Stimulated activated CD8-positive, alpha-beta memory T cell treated with anti-CD3 and anti-CD28 coated beads, Interleukin-15, amount 100 ng/mL, for 48 hours (primary cell): Measurements from ENCODE around the gene GRK5.
"Not testable (repeated sequence)": the region's sequence is repeated elsewhere in the genome, so short reads cannot be mapped to it uniquely, and the experiment has no call there.

Experiments
- DNase-seq, 2 donors: peaks; one replicate each; pipeline ENCODE4 v3.0.0-alpha.2; 2020; ENCODE audit warnings: low read depth in 2 of 2

GRK5 gene

DNA sequence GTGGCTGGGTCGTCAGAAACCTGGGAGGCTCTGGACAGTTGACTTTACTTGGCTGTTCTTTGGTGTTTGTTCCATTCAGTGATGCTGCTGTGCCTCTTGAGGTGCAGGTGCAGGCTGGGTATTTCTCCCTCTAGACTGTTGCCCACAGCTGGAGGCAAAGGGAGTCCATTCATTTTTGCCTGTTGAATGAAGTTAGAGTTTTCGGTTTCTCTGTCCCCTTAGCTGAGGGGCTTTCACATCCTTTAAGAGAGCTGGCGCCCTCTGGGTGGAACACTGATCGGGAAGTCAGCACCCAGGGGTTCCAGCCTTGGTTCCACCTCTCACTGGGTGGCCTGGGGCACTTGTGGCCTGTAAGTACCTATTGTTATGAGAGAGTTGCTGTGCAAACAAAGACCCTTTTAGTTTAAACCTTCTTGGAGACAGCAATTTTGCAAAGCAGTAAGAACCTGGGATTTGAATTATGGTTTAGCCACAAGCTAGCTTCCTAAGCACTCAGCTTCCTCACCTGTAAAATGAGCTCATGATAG lies 67.2 kb downstream of the GRK5 start:
- DNase-seq, result no peak

DNA sequence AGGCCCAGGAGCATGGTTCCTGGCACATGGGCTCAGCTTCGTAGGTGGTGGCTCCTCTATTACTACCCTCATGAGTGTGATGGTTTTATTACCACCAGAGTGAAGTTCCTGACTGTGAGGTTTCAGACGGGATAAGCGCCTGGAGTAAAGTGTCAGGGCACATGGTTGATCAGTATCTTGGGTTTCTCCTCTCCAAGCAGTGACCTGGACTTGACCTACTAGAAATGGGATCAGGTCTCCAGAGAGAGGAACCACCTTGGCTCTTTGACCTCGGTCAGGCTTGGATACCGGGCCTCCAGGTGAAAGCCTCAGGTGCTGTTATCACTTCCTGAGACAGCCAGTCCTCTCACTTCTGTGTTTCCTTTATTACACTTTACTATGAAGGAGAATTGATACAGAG lies 67.7 kb downstream of the GRK5 start:
- no peak for DNase-seq

- DNase-seq, result not testable (repeated sequence)
These were observed 68.8 kb downstream of the GRK5 start for GRCh38 chr10:119276194-119276593.

- no peak for DNase-seq
These were observed 70.8 kb downstream of the GRK5 start for GRCh38 chr10:119278126-119278709.

- DNase-seq, result no peak
These were observed 72.1 kb downstream of the GRK5 start for GRCh38 chr10:119279441-119279840.

GRCh38 chr10:119281581-119282071 lies 74.3 kb downstream of the GRK5 start:
- DNase-seq, result no peak

DNA sequence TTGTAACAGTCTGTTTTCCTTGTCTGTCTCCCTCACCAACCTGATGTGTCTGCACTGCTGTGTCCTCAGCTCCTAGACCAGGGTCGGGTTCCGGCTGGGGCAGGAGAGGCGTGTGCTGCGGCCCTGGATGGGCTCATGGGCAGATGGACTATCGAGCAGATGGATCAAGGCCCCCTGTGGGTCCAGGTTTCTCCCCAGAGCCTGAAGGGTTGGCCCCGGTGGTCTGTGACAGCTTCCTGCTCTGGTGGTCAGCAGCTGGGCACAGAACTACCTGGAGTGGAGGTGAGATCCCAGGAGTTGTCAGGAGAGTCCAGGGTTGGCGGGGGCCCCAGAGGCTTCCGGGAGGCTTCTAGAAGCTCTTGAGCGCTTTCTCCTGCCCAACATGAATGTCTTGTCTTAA lies 75.1 kb downstream of the GRK5 start:
- no peak for DNase-seq

DNA sequence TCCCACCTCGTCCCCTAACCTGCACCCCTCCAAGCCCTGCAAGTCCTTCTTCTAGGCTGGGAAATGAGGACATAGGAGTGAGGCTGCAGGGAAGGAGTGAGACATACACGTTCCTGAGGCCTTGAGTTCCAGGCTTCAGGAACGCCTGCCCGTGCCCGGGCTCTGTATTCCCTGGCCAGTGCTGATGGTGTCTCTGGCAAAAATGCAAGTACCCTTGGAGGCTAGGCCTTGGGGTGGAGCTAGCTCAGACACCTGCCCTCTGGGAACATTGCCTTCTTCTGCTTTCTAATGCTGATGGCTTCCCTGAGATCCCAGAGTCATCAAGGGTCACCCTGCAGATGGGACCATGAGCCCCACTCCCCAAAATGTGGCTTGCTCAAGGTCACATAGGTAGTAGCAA lies 76.0 kb downstream of the GRK5 start:
- DNase-seq, result no peak

DNA sequence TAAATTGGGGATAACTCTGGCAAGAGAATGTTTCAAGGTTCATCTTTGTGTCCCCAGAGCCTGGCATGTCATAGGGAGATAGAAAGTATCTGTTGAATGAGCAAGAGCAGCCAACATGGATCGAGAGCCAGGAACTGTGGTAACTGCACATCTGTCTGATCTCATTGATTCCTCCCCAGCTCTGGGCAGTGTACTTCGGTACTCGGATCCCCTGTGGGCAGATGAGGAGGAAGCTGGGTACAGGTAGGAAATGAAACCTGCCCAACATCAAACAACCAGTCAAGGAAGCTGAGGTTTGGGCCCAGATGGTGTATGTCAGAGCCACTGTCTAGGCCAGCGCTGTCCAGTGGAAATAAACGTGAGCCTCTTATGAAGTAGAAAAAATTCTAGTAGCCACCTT lies 76.4 kb downstream of the GRK5 start:
- DNase-seq, result no peak

DNA sequence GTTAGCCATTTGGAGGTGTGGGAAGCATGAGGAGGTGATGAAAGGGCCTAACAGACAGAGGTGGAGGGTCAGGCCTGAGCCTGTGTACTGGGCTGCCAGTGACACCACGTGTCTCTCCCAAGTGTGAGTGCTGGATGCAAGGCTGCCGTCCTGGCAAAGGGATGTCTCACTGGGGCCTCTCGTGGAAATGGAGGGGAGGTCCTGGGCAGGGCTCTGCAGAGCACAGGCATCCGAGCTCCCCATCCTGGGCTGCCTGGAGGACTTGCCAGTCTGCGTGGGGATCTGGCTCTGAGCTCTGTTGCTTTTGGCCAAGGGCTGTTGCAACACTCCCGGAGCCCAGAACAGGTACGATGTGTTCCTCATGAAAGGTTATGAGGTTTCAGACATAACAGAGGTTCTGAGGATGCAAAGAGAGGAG lies 77.3 kb downstream of the GRK5 start:
- no peak for DNase-seq

- no peak for DNase-seq
These were observed 78.3 kb downstream of the GRK5 start for GRCh38 chr10:119285495-119286267.

- no peak for DNase-seq
These were observed 79.1 kb downstream of the GRK5 start for GRCh38 chr10:119286516-119286915.

GRCh38 chr10:119286983-119287633 lies 79.7 kb downstream of the GRK5 start:
- no peak for DNase-seq

DNA sequence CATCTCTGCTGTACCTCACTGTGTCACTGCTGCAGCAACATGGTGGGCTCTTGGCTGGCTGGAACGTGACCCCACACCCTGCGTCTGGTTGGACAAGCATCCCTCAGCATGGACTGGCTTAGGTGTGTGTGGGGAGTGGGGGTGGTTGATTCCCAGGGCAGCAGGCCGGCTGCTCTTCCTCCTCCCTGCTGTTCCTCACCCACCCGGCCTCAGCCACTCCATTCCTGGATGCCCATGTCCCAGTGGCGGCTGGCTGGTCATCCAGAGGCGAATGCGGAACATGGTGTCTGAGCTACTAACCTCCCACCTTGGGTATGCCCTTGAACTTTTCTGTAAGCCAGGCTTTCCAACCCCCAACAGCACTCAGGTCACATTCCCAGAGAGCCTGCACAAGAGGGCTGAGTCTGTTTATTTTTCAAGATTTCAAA lies 81.2 kb downstream of the GRK5 start:
- no peak for DNase-seq

GRCh38 chr10:119289227-119289920 lies 82.0 kb downstream of the GRK5 start:
- no peak for DNase-seq

DNA sequence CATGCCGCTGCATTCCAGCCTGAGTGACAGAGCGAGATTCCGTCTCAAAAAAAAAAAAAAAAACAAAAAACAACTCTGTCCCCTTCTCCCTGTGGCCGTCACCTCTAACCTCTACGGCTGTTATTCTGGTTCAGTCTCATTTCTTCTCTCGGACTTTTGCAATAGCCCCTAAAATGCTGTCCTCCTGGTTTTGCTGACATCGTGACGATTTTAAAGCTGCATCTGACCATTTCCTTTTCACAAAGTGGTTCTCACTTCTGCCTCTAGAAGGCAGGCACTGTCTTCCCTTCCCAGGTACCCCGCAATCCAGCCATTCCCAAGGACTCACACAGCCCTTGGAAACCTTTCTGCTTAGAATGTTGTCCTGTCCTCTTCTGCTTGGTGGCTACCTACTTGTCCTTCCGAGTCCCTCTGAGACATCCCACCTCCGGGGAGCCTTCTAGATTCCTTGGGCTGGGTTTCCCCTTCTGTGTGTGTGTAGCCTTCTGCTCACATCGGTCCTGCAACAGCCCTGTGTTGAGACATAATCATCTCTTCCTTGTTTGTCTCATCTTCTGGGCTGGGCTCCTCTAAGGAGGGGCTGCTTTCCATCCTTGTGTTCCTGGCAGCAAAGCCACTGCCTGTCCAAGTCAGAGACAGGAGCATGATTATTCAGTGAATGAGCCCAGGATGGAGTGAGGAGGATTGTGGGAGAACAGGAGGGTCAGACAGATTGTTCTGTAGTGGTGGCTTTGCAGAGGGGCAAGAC lies 83.1 kb downstream of the GRK5 start:
- DNase-seq, result no peak

DNA sequence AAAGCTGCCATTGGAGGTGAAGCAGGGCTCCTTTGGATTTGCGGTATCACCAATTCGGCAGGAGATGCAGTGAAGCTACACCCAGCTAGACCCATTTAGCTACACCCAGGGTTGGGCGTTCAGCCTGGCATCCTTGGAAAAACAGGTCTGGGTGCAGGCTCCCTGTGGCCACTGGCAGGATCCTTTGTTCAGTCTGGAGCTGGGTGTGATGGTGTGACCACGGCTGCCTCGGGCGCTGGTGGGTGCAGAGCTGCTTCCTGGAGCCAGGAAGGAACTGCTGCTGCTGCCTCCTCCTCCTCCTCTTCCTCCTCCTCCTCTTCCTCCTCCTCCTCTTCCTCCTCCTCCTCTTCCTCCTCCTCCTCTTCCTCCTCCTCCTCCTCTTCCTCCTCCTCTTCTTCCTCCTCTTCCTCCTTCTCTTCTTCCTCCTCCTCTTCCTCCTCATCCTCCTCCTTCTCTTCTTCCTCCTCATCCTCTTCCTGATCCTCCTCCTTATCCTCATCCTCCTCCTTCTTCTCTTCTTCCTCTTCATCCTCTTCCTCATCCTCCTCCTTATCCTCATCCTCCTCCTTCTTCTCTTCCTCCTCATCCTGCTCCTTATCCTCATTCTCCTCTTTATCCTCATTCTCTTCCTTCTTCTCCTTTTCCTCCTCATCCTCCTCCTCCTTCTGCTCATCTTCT lies 84.0 kb downstream of the GRK5 start:
- no peak for DNase-seq

- DNase-seq, result no peak
These were observed 85.8 kb downstream of the GRK5 start for GRCh38 chr10:119292968-119293760.

DNA sequence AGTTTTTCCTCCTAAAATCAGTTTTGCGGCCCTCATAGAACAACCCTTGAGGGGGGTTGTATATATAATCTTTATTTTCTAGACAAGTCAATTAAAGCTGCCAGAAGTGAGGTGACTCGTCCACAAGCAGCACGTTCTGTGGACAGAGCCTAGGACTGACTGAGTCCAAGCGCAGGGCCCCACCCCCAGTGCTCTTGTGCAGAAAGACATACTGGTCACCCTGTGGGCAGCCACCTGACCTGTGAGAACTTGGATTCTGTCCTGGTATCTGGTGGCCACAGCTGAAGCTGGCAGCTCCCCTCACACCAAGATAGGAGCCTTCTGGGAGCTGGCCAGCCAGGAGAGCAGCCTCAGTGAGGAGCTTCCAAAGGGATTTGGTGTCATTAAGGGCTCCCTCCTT lies 89.3 kb downstream of the GRK5 start:
- DNase-seq, result no peak
